SK-N-SH treated with all-trans-retinoic acid at 6 μM for 48 hours (cell line): ENCODE measurements around the gene HSDL1.

ENCODE experiments used
- ATAC-seq: fragments of 200-7000 bp; cut with Tn5 transposase; 3 replicates; pipeline ENCODE4 v1.9.1; 2020; ENCODE audit warnings: mild to moderate bottlenecking, moderate library complexity
- ARNTL ChIP-seq: fragments of 450-650 bp; formaldehyde crosslinking; IDR thresholded peaks from 2 replicates; pipeline ENCODE4 v1.5.0; 2020; ENCODE audit warnings: low read depth, mild to moderate bottlenecking, moderate library complexity, borderline replicate concordance
- BACH2 ChIP-seq: fragments of 250-450 bp; sonication (Bioruptor Pico); IDR thresholded peaks from 2 replicates; pipeline ENCODE4 v1.9.0; 2021; ENCODE audit warnings: mild to moderate bottlenecking, borderline replicate concordance
- CSRNP3 ChIP-seq: fragments of 250-450 bp; sonication (Bioruptor Pico); IDR thresholded peaks from 2 replicates; pipeline ENCODE4 v1.5.1; 2021; ENCODE audit warnings: mild to moderate bottlenecking, moderate library complexity
- ESRRG ChIP-seq: fragments of 250-450 bp; sonication (Bioruptor Pico); IDR thresholded peaks from 2 replicates; pipeline ENCODE4 v1.6.1; 2021; ENCODE audit warnings: mild to moderate bottlenecking
- GLIS3 ChIP-seq: fragments of 250-450 bp; sonication (Bioruptor Pico); IDR thresholded peaks from 2 replicates; pipeline ENCODE4 v1.5.0; 2020; ENCODE audit warnings: mild to moderate bottlenecking, moderate library complexity
- ISL1 ChIP-seq: fragments of 250-450 bp; sonication (Bioruptor Pico); IDR thresholded peaks from 2 replicates; pipeline ENCODE4 v2.1.2; 2022; ENCODE audit warnings: mild to moderate bottlenecking, moderate library complexity
- OSR1 ChIP-seq: fragments of 250-450 bp; sonication (Bioruptor Pico); IDR thresholded peaks from 2 replicates; pipeline ENCODE4 v1.8.0; 2022; ENCODE audit warnings: moderate library complexity, mild to moderate bottlenecking, inconsistent platforms
- PATZ1 ChIP-seq: fragments of 250-450 bp; sonication (Bioruptor Pico); IDR thresholded peaks from 2 replicates; pipeline ENCODE4 v1.8.0; 2020; ENCODE audit warnings: mild to moderate bottlenecking, moderate library complexity, borderline replicate concordance
- PPARA ChIP-seq: fragments of 250-450 bp; sonication (Bioruptor Pico); IDR thresholded peaks from 2 replicates; pipeline ENCODE4 v1.5.0; 2020; ENCODE audit warnings: mild to moderate bottlenecking, borderline replicate concordance
- RARB ChIP-seq: fragments of 250-450 bp; sonication (Bioruptor Pico); IDR thresholded peaks from 2 replicates; pipeline ENCODE4 v1.8.0; 2021; ENCODE audit warnings: mild to moderate bottlenecking, moderate library complexity
- TSHZ2 ChIP-seq: fragments of 250-450 bp; sonication (Bioruptor Pico); IDR thresholded peaks from 2 replicates; pipeline ENCODE4 v1.5.0; 2020; ENCODE audit warnings: mild to moderate bottlenecking, moderate library complexity
- ZC3H10 ChIP-seq: fragments of 250-450 bp; sonication (Bioruptor Pico); IDR thresholded peaks from 2 replicates; pipeline ENCODE4 v1.5.1; 2021; ENCODE audit warnings: mild to moderate bottlenecking, moderate library complexity
- ZNF565 ChIP-seq: fragments of 450-650 bp; formaldehyde crosslinking; conservative IDR thresholded peaks from 2 replicates; pipeline ENCODE4 v1.5.0; 2020; ENCODE audit warnings: low read depth, mild to moderate bottlenecking, moderate library complexity
- ZNF70 ChIP-seq: fragments of 450-650 bp; formaldehyde crosslinking; IDR thresholded peaks from 2 replicates; pipeline ENCODE4 v1.5.0; 2020; ENCODE audit warnings: mild to moderate bottlenecking, moderate library complexity
- ZNF8 ChIP-seq: fragments of 450-650 bp; formaldehyde crosslinking; IDR thresholded peaks from 2 replicates; pipeline ENCODE4 v1.5.0; 2020; ENCODE audit warnings: mild to moderate bottlenecking, moderate library complexity
- TF ChIP-seq, protein P1 (sequence below): fragments of 250-450 bp; sonication (Bioruptor Pico); IDR thresholded peaks from 2 replicates; pipeline ENCODE4 v1.5.1; 2020; ENCODE audit warnings: low read depth, mild to moderate bottlenecking, moderate library complexity

The HSDL1 gene

DNA sequence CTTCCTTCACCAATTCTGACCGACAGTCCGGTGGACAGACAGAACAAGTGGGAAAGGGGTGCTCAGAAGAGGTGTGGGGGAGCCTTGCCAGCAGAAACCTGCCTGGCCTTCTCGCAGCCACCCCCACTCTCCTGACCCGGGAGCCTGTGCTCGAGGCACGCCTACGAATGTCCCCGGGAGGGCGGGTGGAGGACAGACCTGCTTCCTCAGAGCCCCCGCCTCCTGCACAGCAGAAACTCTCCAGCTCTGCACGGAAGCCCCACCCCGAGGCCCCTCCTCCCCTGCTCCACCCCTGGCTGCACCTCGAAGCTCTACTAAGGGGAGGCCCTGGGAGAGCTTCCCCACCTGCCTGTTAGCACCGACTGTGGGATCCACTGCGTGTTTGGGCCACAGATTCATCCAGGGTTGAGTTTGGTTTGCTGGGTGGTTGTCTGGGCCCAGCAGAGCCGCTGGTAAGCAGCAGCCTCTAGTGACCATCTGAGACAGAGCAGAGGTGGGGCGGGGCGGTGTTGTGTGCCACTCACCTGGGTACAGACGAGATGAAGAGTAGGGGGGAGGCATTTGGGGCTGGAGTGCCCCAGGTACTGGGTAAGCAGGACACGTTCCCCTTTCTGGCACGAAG lies 35.7 kb upstream of the HSDL1 start (continued):
- TF ChIP-seq TSHZ2 = no peak
- TF ChIP-seq RARB (CRISPR knock-in tag) = no peak
- TF ChIP-seq ZNF565 (CRISPR knock-in tag) = no peak
- TF ChIP-seq ESRRG = no peak
- TF ChIP-seq OSR1 (CRISPR knock-in tag) = no peak
- TF ChIP-seq ZC3H10 = no peak
- no peak for TF ChIP-seq ZNF8 (CRISPR knock-in tag)

- no peak for TF ChIP-seq ZNF565 (CRISPR knock-in tag)
- TF ChIP-seq PPARA = no peak
- no peak for TF ChIP-seq BACH2 (CRISPR knock-in tag)
- ATAC-seq = no peak
Observed at GRCh38 chr16:84179612-84180320, 34.8 kb upstream of the HSDL1 start.

GRCh38 chr16:84178892-84179611 lies 34.1 kb upstream of the HSDL1 start:
- no peak for ATAC-seq
- TF ChIP-seq, protein P1, sequence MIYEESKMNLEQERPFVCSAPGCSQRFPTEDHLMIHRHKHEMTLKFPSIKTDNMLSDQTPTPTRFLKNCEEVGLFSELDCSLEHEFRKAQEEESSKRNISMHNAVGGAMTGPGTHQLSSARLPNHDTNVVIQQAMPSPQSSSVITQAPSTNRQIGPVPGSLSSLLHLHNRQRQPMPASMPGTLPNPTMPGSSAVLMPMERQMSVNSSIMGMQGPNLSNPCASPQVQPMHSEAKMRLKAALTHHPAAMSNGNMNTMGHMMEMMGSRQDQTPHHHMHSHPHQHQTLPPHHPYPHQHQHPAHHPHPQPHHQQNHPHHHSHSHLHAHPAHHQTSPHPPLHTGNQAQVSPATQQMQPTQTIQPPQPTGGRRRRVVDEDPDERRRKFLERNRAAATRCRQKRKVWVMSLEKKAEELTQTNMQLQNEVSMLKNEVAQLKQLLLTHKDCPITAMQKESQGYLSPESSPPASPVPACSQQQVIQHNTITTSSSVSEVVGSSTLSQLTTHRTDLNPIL (CRISPR knock-in tag) = no peak
- no peak for TF ChIP-seq ARNTL (CRISPR knock-in tag)
- no peak for TF ChIP-seq GLIS3 (CRISPR knock-in tag)
- no peak for TF ChIP-seq ZNF70
- TF ChIP-seq PPARA = no peak
- TF ChIP-seq CSRNP3 (CRISPR knock-in tag) = no peak
- no peak for TF ChIP-seq TSHZ2
- TF ChIP-seq ISL1 (CRISPR knock-in tag) = no peak
- no peak for TF ChIP-seq PATZ1 (CRISPR knock-in tag)
- no peak for TF ChIP-seq BACH2 (CRISPR knock-in tag)
